Measurements from ENCODE around the gene EIF4ENIF1.
"Not testable (repeated sequence)": the region's sequence is repeated elsewhere in the genome, so short reads cannot be mapped to it uniquely, and the experiment has no call there.

EIF4ENIF1 gene

DNA sequence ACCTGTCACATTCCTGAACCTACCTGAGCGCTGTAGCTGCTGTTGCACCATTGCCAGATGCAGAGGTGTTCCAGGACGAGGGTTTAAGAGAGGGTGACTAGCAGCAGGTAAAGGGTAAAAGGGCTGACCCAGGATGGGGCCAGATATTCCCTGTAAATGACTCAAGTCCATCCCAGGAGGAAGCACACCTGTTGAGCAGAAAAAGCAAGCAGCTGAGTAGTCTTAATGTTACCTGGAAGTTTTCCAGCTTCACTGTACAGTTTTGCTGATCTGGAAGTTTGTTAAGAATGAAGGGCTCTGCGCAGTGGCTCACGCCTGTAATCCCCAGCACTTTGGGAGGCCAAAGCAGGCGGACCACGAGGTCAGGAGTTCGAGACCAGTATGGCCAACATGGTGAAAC lies 49.0 kb downstream of the EIF4ENIF1 start:
- DNase-seq = no peak

DNA sequence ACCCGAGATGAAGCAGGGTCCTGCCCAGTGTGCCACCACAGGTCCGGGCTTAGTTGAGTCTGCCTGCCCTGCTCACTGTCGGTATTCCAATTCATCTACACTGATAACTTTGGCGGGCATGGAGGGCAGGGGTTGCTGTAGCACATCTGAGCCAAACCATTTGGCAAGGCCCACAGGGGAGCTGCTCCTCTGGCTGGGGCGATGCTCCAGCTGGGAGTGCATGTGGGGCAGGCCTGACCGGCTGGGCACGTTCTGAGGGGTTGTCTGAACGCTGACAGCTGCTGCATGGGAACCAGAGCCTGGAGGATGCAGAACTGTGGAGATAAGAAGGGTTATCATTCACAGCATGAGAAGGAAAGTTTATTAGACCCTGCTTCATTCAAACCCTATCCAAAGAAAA lies 49.8 kb downstream of the EIF4ENIF1 start:
- no peak for DNase-seq

DNA sequence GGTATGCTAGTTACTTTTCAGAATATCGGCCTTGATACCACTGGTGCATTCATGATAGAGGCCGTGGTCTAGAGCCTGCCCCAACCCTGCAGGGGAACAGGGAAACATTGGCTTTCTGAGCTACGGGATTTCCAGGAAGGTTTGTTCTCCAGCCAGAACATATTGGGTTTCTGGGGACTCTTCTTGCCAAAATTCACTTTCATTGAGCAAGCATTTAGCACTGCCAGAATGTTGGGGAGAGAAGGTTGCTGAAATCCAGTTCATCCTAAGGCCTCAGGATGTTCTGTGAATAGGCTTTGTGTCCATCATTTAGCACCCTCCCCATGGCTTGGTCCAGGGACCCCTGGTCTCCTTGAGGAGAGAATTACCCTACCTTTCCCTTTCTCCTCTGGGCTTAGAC lies 53.5 kb downstream of the EIF4ENIF1 start:
- DNase-seq = no peak

DNA sequence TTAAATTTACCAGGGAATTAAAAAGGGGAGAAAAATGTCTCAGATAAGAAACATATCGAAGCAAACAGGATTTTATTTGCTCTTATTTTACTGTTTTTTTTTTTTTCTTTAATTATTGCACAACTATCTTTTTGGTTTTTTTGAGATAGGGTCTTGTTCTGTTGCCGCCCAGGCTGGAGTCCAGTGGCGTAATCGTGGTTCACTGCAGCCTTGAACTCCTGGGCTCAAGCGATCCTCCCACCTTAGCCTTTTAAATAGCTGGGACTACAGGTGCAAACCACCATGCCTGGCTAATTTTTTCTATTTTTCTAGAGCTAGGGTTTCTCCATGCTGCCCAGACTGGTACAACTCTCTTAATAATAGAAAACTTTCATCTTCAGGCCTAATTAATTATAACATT lies 57.7 kb downstream of the EIF4ENIF1 start:
- DNase-seq = no peak

DNA sequence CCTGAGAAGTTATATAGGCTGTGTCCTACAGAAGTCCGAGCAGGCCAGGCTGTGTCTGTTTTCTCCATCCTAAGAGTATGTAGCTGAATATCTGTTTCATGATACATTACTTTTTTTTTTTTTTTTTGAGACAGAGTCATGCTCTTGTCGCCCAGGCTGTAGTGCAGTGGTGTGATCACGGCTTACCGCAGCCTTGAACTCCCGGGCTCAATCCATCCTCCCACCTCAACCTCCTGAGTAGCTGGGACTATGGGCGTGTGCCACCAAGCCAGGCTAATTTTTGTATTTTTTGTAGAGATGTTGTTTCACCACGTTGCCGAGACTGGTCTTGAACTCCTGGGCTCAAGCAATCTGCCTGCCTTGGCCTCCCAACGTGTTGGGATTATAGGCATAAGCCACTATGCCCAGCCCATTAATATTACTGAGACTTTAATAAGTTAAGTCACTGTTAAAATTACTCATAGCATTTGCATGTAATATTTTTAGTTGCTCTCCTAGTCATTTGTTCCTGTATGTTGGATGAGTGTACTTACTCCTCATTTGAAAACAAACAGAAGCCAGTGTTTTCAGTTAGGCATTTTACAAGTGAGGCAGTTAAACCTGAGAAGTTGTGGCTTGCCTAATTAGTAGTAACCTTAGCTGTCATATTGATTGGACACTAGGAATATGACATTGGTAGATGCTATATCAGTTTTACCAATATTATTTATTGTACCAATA lies 64.2 kb downstream of the EIF4ENIF1 start:
- DNase-seq = no peak

DNA sequence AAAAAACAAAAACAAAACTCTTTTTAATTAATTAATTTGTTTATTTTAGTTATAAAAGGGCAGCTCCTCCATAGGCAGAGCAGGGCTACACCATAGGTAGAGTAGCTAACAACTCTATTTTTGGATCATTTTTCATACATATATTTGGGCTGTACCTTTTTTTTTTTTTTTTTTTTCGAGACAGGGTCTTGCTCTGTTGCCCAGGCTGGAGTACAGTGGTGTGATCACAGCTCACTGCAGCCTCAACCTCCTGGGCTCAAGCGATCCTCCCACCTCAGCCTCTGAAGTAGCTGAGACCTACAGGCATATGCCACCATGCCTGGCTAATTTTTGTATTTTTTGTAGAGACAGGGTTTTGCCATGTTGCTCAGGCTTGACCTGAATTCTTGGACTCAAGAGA lies 87.3 kb downstream of the EIF4ENIF1 start:
- not testable (repeated sequence) for DNase-seq

DNA sequence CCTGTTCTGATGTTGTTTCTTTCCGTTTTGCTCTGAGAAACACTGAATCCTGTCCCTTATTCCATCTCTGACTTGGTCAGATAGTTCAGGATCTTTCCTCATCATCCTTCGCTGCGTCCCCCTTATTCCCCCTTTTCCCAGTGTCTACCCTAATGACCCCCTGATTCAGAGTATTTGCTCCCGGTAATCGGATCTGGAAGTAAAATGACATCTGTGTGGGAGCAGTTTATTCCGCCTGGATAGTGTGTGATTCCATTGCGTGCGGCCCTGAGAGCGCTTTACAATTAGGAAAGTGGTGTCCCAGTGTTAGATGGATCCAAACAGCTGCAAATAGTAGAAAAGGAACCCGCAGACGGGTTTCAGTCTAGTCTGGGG lies 89.6 kb downstream of the EIF4ENIF1 start:
- peak; percentile 2 for DNase-seq

DNA sequence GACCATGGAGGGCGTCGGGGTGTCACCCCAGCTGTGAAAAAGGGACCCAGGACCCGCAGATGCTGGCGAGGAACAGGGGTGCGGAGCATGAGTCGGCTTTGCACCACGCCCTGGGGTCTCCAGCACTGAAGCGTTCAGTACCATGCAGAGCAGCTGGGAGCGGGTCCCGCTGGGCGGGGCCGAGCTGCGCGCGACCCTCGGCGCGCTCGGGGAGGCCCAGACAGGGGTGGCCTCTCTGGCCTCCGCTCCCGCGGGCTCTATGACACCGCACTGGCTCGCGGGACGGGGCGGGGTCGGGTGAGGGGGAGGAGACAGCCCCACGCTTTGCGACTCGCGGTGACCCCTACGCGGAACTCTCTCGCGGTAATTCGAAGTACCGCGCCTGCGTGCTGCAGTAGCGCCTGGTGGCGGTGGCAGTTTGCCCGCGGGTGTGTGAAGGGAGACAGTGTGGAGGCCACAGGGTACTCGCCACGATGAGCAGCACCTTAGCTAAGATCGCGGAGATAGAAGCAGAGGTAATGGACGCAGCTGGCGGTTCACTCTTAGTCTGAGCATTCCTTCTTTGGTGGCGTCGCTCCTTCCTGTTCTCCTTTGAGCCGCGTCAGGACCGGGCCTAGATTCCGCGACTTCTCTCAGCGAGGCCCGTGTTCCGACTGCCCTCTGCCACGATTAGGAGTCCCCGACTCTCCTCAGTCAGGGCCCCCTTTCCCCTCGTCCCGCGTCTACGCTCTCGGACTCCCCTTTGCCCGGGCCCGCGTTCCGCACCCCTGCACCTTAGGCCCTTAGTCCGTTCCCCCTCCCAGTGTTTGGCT lies 90.2 kb downstream of the EIF4ENIF1 start, which contains the start of gene DRG1:
TSS of gene DRG1 (plus strand) at position 394 of the 812 bp plus-strand sequence. CDS start at position 474, 80 bp downstream.
- DNase-seq = peak; percentile 98

DNA sequence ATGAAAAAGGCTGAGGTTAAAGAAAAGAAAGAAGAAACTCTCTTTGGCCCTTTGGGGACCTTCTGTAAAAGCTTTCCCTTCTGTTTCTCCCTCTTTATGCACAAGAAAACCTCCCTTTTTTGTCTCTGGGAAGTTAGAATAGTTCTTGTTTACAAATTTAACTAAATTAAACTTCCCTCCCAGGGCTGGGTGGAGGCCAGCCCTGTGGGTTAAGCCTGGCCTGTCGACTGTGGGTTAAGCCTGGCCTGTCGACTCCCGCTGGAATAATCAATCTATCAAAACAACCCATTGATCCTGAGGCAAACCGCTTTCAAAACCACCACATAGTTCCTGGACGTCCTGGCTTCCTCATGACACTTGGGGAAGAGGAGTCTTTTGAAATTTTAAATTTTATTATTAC lies 91.4 kb downstream of the EIF4ENIF1 start:
- DNase-seq = no peak

DNA sequence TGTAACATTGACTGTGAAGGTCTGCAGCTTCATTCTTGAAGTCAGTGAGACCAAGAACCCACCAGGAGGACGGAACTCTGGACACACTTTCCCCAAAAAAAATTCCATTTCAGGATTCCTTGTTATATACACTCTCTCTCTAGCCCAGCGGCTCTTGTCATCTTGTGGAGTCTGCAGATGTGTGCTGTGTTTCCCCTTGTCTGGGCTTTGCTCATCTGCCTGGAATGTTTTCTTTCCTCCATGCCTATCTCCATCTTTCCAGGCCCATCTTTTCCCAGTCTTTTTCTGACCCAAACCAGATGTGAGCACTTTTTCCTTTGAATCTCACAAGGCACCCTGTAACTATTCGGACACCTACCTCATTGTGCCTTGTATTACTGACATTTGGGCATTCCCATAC lies 95.3 kb downstream of the EIF4ENIF1 start:
- DNase-seq = no peak

DNA sequence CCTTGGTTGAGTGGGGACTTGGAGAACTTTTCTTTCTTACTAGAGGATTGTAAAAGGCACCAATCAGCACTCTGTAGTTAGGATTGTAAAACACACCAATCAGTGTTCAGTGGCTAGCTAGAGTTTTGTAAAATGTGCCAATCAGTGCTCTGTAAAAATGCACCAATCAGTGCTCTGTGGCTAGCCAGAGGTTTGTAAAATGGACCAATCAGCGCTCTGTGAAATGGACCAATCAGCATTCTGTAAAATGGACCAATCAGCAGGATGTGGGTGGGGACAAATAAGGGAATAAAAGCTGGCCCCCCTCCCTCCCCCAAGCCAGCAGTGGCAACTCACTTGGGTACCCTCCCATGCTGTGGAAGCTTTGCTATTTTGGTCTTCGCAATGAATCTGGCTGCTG lies 95.7 kb downstream of the EIF4ENIF1 start:
- DNase-seq = no peak
